AG08396 (cell line): ENCODE results near the gene WWC1.
"Not testable (repeated sequence)": the region's sequence is repeated elsewhere in the genome, so short reads cannot be mapped to it uniquely, and the experiment has no call there.

Source experiments
- DNase-seq: peaks from one replicate; pipeline ENCODE4 v3.0.0; 2012; ENCODE audit warnings: low spot score, mixed read lengths

Gene WWC1

DNA sequence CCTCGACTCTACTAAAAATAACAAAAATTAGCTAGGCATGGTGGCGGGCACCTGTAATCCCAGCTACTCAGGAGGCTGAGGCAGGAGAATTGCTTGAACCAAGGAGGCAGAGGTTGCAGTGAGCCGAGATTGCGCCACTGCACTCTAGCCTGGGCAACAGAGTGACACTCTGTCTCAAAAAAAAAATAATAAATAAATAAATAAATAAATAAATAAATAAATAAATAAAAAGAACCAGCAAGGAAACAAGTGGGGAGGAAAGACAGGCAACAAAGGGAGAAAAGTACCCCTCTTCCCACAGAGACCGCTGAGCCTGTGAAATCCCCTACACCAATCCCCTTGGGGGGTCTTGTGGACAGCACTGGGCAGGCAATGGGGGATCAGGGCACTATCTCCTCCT is 4.6 kb upstream of the WWC1 start:
- not testable (repeated sequence) for DNase-seq

DNA sequence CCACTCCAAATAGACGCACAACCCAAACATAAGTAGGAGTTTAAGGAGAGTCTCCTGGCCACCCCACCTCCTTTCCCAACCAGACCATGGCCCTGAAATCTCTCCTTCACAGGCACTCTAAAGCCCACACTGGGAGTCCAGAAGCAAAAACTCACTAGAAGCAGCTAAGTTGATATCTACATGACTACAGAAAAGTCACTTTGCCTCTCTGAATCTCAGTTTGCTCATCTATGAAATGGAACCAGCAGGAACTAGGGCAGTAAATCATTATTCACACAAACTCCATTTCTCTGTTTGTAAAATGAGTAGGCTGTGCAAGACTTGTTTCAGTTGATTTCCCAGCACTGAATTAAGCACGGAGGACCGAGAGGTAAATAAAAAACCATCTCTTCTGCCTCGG is 4.1 kb upstream of the WWC1 start:
- no peak for DNase-seq

DNA sequence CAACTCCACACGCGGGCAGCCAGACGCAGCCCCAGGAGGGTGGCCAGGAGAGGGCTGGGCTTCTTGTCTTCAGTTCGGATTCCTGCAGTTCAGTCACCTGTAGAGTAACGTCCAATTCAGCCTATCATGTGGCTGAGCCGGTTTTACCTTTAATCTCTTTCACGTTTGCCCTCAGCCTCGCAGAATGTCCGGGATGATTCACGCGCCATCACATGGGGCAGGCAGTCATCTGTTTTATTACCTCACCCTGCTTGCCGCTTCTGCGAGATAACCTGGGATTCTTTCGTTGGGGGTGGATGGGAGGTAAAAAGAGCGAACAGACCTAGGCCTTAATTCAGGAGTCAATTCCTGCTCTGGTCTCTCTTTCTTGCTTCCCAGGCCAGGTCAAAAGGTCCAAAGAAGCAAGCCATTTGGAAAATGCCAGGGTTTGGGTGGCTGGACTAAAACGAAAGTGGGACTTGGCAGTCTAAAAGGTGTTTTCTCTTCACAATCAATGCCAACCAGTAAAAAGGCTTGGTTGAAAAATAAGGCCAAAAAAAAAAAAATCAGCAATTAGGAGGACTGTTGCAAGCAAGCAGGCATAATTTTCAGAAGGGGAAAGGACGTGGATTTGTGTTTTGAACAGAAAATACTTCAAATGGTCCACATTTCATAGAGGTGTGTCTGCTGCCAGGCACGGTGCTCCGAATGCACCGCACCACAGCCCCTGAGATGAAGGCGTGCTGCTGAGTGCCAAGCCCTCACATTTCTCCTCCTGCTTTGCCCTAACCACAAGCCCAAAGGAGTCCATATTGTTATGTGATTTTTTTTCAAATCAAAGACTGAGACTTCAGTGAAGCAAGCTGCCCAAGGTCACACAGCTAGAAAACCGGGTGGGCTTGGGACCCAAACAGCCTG is 2.8 kb upstream of the WWC1 start:
- no peak for DNase-seq

DNA sequence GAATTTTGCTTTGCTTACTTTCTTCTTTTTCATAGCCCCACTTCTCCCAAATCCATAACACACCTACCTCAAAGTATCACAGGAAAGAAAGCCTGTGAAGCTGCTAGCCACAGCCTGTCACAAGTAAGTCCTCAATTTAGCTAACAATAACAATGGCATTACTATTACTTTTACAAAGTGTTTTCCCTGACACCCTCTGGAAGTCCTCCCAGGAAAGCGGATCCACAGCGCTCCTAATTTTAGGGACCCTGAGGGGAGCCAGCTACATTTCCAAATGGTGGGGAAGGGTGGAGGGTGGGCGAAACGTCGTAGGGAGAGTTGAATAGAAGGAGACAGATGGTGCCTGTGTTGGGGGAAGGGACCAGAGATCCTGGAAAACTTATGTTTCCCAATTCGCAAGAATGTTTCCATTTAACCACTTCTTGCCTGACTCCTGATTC is 523 bp upstream of the WWC1 start:
- DNase-seq = no peak

DNA sequence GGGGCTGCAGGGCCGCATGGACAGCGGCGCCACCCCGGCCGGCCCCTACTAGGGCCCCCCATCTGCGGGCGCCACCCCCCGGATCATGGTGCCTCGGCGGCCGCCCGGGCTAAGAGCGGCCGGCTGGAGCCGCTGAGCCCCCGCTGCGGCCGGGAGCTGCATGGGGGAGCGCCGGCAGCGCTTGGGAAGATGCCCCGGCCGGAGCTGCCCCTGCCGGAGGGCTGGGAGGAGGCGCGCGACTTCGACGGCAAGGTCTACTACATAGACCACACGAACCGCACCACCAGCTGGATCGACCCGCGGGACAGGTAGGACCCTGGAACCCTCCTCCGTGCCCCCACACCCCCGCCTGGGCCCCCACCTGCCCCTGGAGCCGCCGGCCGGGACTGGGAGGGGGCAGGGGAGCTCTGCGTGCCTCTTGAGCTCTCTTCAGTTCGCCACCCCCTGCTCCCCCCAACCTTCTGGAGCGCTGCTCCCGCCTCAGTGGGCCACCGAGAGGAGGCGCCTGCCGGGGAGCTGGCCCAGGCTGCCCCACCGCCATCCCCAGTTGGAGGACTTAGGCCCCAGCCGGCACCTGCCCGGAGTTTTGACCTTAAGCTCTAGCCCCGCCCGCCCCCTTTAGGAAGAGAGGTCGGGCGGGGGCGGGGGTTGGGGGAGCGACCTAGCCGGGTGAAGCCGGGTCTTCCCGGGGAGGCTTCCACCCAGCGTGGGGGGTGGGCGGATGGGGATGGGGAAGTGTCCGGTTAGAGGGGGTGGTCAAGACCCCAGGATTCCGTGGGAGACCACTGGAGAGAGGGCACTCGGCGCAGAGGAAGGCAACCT is 730 bp downstream of the WWC1 start:
- peak; percentile 59 for DNase-seq

DNA sequence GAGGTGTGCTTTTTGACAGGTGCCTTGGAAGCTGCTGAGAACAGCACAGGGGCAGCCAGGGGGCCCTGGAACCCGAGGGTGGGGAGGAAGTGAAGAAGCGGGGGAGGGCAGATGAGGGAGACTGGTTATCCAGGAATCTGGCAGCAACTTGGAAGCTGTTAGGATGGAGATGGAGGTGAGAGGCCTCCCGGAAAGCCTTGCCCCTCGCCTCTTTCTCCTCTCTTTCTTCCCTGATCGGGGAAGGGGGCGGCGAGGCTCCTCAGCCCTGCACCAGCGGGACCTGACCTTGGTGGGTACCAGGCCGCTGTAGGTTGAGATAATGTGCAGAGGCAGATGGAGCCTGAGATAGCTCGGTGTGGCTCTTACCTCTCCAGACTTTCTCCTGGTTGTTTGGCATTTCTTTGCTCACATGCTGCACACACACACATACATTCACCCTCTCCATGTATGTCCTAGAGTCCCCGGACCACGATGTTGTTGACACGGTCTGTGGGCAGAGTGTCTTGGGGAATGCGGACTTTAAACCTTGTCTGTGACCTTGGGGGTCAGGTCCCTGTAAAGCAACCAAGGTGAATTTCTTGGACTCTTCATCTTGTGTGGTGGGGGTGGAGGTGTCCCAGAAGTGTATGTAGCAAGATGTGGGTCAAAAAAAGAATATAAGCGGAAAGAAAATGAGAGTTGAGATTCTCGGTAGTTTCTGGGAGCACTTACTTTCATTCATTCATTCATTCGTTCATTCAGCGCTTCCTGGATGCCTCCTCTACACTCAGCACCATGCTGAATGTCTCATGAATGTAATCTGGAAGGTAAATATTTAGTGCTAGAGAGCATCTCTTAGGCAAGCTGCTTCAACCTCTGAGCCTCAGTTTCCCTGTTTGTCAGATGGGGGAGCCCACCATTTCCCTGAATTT is 1.6 kb downstream of the WWC1 start:
- no peak for DNase-seq

DNA sequence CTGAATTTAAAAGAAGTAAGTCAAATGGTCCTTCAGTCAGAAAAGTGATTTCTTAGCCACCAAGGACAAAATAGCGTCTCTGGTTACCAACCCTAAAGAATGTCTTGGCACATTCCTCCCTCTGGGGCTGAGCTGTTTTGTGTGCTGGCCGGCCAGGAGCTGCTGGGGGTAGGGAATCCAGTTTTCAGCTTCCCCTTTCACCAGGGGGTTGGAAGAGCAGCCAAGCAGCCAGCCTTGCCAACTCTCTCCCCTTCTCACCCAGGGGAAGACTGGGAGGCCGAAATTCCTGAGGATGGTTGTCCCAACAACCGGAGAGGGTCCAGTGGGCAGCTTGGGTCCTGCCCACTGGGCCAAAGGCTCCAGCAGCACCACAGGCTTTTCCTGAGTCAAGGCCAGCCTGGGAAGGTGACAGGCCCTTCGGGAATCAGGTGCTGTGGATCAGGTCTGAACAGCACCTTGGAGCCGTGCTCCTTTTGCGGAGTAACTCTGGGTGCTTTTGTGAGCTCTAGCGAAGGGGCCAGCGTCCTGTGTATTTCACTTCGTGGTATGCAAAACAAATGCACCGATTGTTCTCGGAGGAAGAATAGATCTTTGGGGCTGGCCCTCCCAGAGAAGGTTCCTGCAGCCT is 4.2 kb downstream of the WWC1 start:
- DNase-seq = peak; percentile 91

DNA sequence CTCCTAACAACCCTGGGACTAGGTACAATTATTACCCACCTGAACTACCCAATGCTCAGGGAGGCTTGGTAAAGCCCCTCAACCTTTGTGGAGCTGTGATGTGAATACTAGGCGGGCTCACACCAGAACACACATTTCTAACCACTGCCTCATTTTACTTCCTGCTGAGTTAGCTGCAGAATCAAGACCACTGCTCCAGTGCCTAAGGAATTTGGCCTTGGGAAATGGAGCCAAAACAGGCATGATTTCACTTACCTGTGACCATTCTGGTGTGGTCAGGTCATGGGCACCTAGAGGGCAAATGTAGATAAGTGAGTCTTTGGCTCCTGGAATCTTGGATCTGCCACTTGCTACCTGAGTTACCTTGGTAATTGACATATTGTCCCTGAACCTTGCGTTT is 5.2 kb downstream of the WWC1 start:
- DNase-seq = no peak

DNA sequence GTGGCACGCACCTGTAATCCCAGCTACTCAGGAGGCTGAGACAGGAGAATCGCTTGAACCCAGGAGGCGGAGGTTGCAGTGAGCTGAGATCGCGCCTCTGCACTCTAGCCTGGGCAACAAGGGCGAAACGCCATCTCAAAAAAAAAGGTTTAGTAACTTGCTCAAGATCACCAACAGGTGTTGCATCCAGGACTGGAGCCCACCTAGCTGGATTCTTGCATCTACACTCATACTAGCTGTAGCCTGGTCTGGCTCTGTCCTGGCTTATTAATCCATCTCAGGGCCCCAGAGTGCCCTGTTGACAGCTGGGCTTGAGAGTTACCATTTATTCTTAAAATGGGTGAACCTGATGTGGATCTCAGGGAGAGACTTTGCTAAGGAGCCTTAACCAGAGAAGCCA is 7.5 kb downstream of the WWC1 start:
- no peak for DNase-seq

DNA sequence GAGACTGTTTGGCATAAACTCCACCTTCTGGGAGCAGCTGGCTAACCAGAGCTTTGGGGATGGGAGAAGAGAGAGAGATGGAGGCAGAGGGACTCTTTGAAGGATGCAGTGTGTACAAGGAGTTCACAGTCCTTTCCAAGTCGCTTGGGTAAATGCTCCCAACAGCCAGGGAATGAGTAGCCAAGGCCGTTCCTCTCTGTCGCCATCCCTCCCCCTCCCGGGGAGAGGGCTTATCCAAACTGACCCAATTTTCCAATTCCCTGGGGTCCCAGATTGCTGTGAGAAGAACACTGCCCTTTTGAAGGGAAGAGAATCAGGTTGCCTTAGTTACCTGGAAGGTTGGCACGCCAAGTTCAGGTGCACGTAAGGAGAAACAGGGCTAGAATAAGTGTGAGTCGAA is 7.9 kb downstream of the WWC1 start:
- DNase-seq = no peak

DNA sequence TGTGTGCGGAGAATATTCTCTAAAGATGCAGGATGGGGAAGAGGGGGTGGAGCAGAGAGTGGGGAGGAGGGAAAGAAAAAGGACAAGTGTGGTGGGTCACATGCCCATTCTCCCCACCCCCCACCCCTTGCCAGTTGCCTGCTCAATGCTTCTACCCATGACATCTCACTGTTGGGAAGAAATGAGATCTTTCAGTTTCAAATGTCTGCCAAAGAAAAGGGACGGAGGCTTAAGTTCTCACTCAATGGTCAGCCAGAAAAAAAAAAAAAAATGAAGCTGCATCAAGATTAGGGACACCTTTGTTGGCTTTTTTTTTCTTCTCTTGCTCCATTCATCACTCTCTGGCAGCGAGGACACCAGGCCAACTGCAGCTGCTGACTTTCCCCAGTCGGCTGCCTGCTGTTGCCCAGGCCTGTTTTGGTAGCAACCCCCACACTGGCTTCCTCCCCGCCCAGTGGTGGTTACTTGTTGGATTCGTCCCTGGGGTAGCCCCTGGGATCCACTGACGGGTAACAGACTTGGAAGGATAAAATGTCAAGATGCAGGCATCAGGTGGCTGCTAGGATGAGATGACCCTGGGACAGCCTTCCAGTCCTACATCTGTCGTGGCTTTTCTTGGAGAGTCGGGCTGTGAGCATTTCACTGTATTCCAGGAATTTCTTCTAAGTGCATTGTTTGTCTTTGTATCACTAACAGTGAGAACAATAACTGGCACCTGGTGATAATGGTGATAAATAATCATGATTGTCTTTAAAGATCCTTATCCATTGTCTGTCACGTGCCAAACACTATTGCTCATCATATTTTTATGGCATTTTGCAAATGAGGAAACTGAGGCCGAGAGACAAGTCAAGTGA is 9.1 kb downstream of the WWC1 start:
- no peak for DNase-seq

DNA sequence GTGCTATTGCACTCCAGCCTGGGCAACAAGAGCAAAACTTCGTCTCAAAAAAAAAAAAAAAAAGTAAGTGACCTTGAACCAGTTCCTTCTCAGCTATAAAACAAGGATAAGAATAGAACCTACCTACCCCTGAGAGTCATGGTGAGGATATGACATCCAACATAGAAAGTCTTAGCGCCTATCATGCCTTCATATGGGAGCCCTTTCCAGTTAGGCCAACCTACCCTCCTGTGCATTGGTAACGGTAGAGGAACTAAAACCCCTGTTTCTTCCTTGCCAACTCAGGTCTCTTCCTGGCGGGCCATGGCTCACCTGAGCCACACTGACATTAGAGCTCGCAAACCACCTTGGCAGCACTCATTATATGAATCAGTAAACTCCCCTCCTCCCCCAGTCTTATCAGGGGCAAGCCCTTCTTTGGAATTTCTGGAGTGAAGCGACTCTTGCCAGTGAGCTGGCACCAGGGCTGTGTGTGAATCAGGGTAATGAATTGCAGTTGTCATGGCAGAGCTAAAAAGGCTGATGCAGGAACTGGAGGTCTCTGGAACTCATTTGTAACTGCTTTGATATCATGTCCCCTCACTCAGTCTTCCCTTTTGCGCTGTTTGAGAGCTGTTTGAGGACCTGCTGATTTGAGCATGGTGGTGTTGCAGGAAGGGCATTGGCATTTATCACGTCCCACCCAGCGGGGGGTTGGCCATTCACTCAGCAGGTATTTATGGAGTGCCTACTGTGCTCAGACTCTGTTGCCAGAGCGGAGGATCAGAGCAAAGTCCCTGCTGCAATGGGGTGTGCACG is 10.3 kb downstream of the WWC1 start:
- DNase-seq = no peak

DNA sequence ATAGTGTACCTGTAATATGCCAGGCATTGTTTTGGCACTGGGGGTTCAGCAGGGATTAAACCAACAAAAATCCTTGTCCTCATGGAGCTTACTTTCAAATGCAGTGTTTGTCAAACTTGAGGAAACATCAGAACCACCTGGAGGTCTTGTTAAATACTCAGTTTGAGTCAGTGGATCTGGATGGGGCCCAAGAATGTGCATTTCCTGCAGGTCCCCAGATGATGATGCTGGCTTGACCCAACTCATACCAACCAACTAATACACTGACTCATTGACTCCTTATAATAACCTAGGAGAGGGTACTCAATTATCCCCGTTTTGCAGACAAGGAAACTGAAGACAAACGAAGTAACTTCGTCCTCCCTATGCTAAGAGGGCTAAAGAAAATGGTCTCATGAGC is 11.3 kb downstream of the WWC1 start:
- DNase-seq = no peak

DNA sequence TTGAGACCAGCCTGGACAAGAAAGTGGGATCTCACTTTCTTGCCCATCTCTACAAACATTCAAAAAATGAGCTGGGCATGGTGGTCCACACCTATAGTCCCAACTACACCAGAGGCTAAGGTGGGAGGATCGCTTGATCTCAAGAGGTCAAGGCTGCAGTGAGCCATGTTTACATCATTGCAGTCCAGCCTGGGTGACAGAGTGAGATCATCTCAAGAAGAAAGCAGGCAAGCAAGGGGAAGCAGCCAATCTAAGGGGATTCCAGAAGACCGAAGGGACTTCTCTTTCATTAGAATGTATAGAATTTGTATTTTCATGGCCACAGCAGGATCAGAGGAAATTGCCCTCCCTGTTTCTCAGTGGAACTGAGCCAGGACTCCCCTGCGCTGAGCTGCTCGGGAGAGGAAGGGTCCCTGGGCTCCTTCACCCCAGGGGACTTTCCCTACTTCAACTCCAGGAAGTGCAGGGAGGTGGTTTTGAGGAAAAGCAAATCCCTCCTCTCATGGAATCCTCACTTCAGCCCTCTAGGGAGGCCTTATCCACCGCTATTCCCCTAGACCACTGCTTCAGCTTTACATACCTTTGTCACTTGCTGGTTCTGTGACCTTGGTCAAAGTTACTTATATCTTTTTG is 12.1 kb downstream of the WWC1 start:
- DNase-seq = no peak

DNA sequence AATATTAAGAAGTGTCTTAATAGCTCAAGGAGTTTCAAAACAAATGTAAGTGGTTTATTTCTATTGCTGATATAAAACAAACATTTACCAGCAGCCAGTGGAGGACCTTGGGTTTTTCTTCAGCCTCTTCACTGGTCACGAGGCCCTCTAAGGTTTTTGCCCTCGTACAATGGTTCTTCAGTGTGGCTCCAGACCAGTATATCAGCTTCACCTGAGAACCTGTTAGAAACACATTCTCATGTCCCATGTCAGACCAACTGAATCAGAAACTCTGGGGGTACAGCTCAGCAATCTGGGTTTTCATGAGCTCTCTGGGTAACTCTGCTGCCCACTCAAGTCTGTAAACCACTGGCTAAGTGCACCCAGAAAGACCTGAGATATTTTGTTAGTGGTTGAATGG is 12.9 kb downstream of the WWC1 start:
- DNase-seq = no peak

DNA sequence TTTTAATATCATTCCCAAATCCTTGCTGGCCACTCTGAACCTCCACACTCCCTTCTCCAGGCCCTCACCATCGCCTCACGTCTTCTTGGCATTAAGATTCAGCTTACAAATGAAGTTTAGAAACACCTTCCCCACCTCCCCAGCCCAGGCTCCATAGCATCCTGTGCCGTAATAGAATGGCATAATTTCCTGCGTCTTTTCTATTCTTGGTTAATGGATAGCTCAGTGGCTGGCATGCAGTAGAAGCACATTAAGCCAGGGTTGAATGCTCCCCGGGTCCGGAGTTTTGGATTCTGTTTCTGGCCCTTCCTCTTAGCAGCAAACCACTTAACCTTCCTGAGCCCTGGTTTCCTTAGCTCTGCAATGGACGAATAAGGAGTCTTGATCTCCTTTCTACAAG is 13.8 kb downstream of the WWC1 start:
- no peak for DNase-seq

DNA sequence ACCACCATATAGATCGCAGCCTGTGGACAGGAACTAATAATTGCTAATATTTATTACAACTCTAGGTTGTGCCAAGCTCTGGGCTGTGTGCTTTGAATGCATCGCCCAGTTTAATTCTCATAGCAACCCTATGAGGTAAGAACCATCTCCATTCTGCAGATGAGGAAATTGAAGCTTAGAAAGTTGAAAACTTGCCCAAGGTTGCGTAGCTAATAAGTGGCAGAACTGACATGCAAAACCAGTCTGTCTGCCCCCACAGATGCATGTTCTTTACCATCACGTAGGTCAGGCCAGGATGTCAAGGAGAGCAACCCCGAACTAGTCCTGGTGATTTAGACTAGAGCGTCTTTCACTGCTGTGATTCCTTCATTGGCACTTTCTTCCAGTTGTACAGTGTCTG is 15.6 kb downstream of the WWC1 start:
- no peak for DNase-seq

DNA sequence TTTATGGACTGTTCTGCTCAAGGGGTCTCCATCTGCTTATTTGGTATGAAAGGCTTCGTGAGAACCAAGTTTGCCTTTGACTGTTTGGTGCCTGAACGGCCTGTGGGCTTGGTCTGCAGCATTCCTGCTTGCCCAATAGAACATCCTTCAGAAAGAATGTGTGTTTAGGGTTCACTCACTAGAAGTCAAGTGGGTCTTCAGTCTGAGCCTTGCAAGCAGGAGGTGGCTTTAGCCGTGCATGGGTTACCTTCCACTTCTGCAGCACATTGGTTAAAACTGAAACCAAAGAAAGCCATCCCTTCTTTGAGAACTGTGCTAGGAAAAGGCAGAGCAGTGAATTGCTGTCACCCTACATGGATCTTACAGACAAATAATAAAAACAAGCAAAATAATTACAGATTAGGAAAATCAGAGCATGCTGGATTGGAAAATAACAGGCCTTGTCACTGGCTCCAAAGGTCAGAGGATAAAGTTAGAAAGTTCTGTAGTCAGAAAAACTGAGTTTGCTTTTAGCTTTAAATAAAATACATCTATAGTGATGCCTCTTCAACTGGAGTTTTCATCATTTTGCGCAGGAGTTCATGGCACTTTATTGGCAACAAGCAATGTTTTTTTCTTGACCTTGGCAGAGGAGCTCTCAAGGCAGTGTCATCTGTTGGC is 16.6 kb downstream of the WWC1 start:
- DNase-seq = no peak
